ENCODE data around the gene ZC3H10. TPM values are rescaled to one million over a fixed set of nuclear protein-coding genes. Genes with fewer than 3 reads are reported as not detected.

ZC3H10 gene
- total RNA-seq, 1 experiment from 2014 or later, result 3.5 TPM

DNA sequence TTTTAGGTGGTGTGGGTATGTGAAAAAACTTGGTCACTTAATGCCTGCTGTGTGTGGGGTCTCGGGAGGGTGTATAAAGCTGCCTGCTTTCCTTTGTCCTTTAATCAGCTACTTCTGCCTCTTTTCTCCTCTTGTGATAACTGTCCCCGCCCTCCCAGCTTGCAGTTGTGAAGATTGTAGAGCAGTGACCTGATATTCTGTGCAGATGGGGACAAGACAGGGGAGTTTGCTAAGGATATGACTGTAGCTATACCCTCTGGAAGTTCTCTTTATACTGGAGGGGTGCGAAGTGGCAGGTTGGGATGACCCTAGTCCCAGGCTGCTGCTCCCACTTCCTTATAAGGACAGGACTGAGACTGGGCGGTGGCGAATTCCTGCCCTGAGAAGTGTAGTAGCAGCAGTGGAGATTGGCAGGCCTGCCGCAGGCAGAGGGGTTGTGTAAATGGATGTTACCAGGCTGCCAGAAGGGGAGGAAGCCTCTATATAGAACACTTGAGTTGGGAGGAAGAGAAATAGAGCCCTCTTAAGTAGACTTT, 40.9 kb downstream of the ZC3H10 start:
- no peaks in the 10 kb centered on the region for H3K9me3 ChIP-seq
- peaks cover 33% of the 10 kb centered on the region for H3K4me1 Mint-ChIP-seq (ENCODE audit: low read depth, unreplicated experiment)
- peak overlapping the region; percentile 88 for H3K27ac Mint-ChIP-seq (ENCODE audit: unreplicated experiment)
- H3K27me3 ChIP-seq (replicated peaks; ENCODE audit: control insufficient read depth, insufficient read depth, low read length), result no peaks in the 10 kb centered on the region
- no peaks in the 10 kb centered on the region for H3K27me3 Mint-ChIP-seq (ENCODE audit: insufficient read depth, unreplicated experiment)
- H3K4me3 Mint-ChIP-seq (ENCODE audit: unreplicated experiment), result peak overlapping the region; percentile 79
- H3K4me1 ChIP-seq, result peaks cover 14% of the 10 kb centered on the region
- H3K4me3 ChIP-seq (ENCODE audit: low read depth, low read length), result peak overlapping the region; percentile 59
- H3K36me3 ChIP-seq (ENCODE audit: control insufficient read depth, insufficient read depth, low read length), result no peaks in the 10 kb centered on the region; the same call in none of the 2 replicates
- TSS peak; percentile 65 for BruUV-seq (replicated peaks)
- TF ChIP-seq, protein P1, sequence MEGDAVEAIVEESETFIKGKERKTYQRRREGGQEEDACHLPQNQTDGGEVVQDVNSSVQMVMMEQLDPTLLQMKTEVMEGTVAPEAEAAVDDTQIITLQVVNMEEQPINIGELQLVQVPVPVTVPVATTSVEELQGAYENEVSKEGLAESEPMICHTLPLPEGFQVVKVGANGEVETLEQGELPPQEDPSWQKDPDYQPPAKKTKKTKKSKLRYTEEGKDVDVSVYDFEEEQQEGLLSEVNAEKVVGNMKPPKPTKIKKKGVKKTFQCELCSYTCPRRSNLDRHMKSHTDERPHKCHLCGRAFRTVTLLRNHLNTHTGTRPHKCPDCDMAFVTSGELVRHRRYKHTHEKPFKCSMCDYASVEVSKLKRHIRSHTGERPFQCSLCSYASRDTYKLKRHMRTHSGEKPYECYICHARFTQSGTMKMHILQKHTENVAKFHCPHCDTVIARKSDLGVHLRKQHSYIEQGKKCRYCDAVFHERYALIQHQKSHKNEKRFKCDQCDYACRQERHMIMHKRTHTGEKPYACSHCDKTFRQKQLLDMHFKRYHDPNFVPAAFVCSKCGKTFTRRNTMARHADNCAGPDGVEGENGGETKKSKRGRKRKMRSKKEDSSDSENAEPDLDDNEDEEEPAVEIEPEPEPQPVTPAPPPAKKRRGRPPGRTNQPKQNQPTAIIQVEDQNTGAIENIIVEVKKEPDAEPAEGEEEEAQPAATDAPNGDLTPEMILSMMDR (IDR thresholded peaks at IDR 0.05; ENCODE audit: insufficient read depth in 1 of 2, low read depth in 1 of 2, low read length in 1 of 2, severe bottlenecking in 1 of 2, unreplicated experiment in 1 of 2), result no peak
- peaks cover 78% of the 10 kb centered on the region for H3K36me3 Mint-ChIP-seq (ENCODE audit: insufficient read depth, unreplicated experiment)
- H3K9me3 Mint-ChIP-seq (ENCODE audit: unreplicated experiment), result no peaks in the 10 kb centered on the region
- intact Hi-C loops (cut with micrococcal nuclease; ENCODE audit: unreplicated experiment), result loop anchor here (1.0 kb wide), 1 partner anchor 30 kb away; the partner anchor contains the start of gene SMARCC2
- DNase-seq, result peak; percentile 75 to 83
- POLR2A ChIA-PET, result interaction anchor here (0.8 to 2.2 kb wide), 9 partner anchors 30 to 201 kb away, joined by 3 to 27 read pairs (median 6); partner anchors contain the start of genes ESYT1, PA2G4, RNF41 and SMARCC2
- CTCF ChIA-PET, result interaction anchor here (1.7 to 2.2 kb wide), 3 partner anchors 30 to 40 kb away, joined by 7 to 24 read pairs (median 14); partner anchors contain the start of genes ESYT1, SMARCC2 and ZC3H10

- Histone ChIP-seq H3K4me3 (ENCODE audit: low read depth, low read length) (peak overlapping the region; percentile 59), H3K4me1 (peaks cover 14% of the 10 kb centered on the region), H3K36me3 (ENCODE audit: control insufficient read depth, insufficient read depth, low read length) (no peaks in the 10 kb centered on the region; the same call in none of the 2 replicates), H3K27me3 (replicated peaks; ENCODE audit: control insufficient read depth, insufficient read depth, low read length) (no peaks in the 10 kb centered on the region), H3K9me3 (no peaks in the 10 kb centered on the region)
- CTCF ChIA-PET, result interaction anchor here (1.7 to 2.2 kb wide), 3 partner anchors 30 to 41 kb away, joined by 7 to 24 read pairs (median 14); partner anchors contain the start of genes ESYT1, SMARCC2 and ZC3H10
- intact Hi-C loops (cut with micrococcal nuclease; ENCODE audit: unreplicated experiment), result loop anchor here (1.0 kb wide), 1 partner anchor 30 kb away; the partner anchor contains the start of gene SMARCC2
- Mint-ChIP-seq H3K4me3 (ENCODE audit: unreplicated experiment) (peak overlapping the region; percentile 79), H3K36me3 (ENCODE audit: insufficient read depth, unreplicated experiment) (peaks cover 84% of the 10 kb centered on the region), H3K27me3 (ENCODE audit: insufficient read depth, unreplicated experiment) (no peaks in the 10 kb centered on the region), H3K9me3 (ENCODE audit: unreplicated experiment) (no peaks in the 10 kb centered on the region), H3K27ac (ENCODE audit: unreplicated experiment) (peak overlapping the region; percentile 88), H3K4me1 (ENCODE audit: low read depth, unreplicated experiment) (peaks cover 32% of the 10 kb centered on the region)
- POLR2A ChIA-PET, result interaction anchor here (1.2 to 2.2 kb wide), 4 partner anchors 31 to 56 kb away, joined by 4 to 27 read pairs (median 8); partner anchors contain the start of genes ESYT1, PA2G4 and ZC3H10
- TF ChIP-seq, protein P1 (IDR thresholded peaks at IDR 0.05; ENCODE audit: insufficient read depth in 1 of 2, low read depth in 1 of 2, low read length in 1 of 2, severe bottlenecking in 1 of 2, unreplicated experiment in 1 of 2), result no peak
- BruUV-seq (replicated peaks), result no TSS peak
- DNase-seq, result no peak
Observed at GRCh38 chr12:56159482-56160192, 41.6 kb downstream of the ZC3H10 start.

DNA sequence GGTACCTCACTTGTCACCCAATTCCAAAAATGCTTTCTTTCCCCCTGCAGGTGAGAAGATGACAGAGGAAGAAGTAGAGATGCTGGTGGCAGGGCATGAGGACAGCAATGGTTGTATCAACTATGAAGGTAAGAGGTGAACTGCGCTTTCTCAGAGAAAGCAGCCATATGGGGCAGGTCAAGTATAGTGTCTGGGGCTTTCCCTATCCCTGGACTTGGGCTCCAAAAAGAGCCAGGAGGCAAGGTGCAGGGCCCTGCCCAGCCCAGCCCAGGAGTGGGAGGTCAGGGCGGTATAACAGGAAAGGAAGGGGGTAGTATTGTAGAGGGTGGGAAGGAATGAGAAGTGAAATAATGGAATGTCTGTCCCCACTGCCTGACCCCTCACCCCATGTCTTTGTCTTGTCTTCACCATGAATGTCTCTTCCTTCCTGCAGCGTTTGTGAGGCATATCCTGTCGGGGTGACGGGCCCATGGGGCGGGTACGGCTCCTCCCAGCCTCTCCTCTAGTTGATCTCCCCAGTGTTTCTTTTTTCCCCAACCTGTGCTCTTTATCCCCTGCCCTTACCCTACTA, 42.2 kb downstream of the ZC3H10 start:
- H3K4me1 Mint-ChIP-seq (ENCODE audit: low read depth, unreplicated experiment), result peaks cover 25% of the 10 kb centered on the region
- Histone ChIP-seq H3K4me3 (ENCODE audit: low read depth, low read length) (no peak overlapping the region), H3K36me3 (ENCODE audit: control insufficient read depth, insufficient read depth, low read length) (no peaks in the 10 kb centered on the region; the same call in none of the 2 replicates), H3K9me3 (no peaks in the 10 kb centered on the region), H3K27me3 (replicated peaks; ENCODE audit: control insufficient read depth, insufficient read depth, low read length) (no peaks in the 10 kb centered on the region), H3K4me1 (peaks cover 14% of the 10 kb centered on the region)
- peaks cover 90% of the 10 kb centered on the region for H3K36me3 Mint-ChIP-seq (ENCODE audit: insufficient read depth, unreplicated experiment)
- no peaks in the 10 kb centered on the region for H3K27me3 Mint-ChIP-seq (ENCODE audit: insufficient read depth, unreplicated experiment)
- no peaks in the 10 kb centered on the region for H3K9me3 Mint-ChIP-seq (ENCODE audit: unreplicated experiment)
- DNase-seq, result no peak
- peak overlapping the region; percentile 79 for H3K4me3 Mint-ChIP-seq (ENCODE audit: unreplicated experiment)
- ChIA-PET CTCF (no interaction called here), POLR2A (interaction anchor here (1.2 to 1.5 kb wide), 2 partner anchors 11 to 32 kb away, joined by 3 to 4 read pairs; partner anchors contain the start of gene ESYT1)
- TF ChIP-seq, protein P1 (IDR thresholded peaks at IDR 0.05; ENCODE audit: insufficient read depth in 1 of 2, low read depth in 1 of 2, low read length in 1 of 2, severe bottlenecking in 1 of 2, unreplicated experiment in 1 of 2), result no peak
- H3K27ac Mint-ChIP-seq (ENCODE audit: unreplicated experiment), result peak overlapping the region; percentile 88
- no TSS peak for BruUV-seq (replicated peaks)
- intact Hi-C loops (cut with micrococcal nuclease; ENCODE audit: unreplicated experiment), result no loop called here
